Astrocyte (in vitro differentiated cells and primary cell): ENCODE measurements around the gene TMEM161A. TPM values are rescaled to one million over a fixed set of nuclear protein-coding genes. Genes with fewer than 3 reads are reported as not detected.

Experiments
- DNase-seq: peaks from one replicate; pipeline ENCODE4 v3.0.0-alpha.2; 2010; ENCODE audit warnings: low read depth
- FAIRE-seq: peaks from 2 replicates; lab custom pipeline; 2011; peaks lifted over from hg19 to GRCh38; lab: Jason Lieb, UNC
- H2AFZ ChIP-seq: 2 replicates; pipeline ENCODE4 v1.6.0; 2012; ENCODE audit warnings: low read depth, low read length, inconsistent platforms
- H3K27ac ChIP-seq: 2 replicates; pipeline ENCODE4 v1.5.1; 2011; ENCODE audit warnings: low read depth, low read length, inconsistent platforms
- H3K27me3 ChIP-seq: 2 replicates; pipeline ENCODE4 v1.6.0; 2011; ENCODE audit warnings: low read length, inconsistent platforms; ENCODE audit not compliant: insufficient read depth
- H3K36me3 ChIP-seq: 2 replicates; pipeline ENCODE4 v1.5.1; 2011; ENCODE audit warnings: low read length, inconsistent platforms; ENCODE audit not compliant: insufficient read depth
- H3K4me1 ChIP-seq: 2 replicates; pipeline ENCODE4 v1.5.1; 2011; ENCODE audit warnings: low read length, inconsistent platforms; ENCODE audit not compliant: insufficient read depth
- H3K4me2 ChIP-seq: 2 replicates; pipeline ENCODE4 v1.6.0; 2012; ENCODE audit warnings: low read length, inconsistent platforms
- H3K4me3 ChIP-seq: 2 replicates; pipeline ENCODE4 v1.5.1; 2011; ENCODE audit warnings: low read depth, mild to moderate bottlenecking, low read length, inconsistent platforms; ENCODE audit not compliant: insufficient read depth
- H3K79me2 ChIP-seq: 2 replicates; pipeline ENCODE4 v1.6.0; 2012; ENCODE audit warnings: mild to moderate bottlenecking, low read length, inconsistent platforms; ENCODE audit not compliant: insufficient read depth
- H3K9ac ChIP-seq: 2 replicates; pipeline ENCODE4 v1.6.0; 2012; ENCODE audit warnings: mild to moderate bottlenecking, low read length, inconsistent platforms
- H3K9me3 ChIP-seq: 2 replicates; pipeline ENCODE4 v1.5.1; 2012; ENCODE audit warnings: low read depth, mild to moderate bottlenecking, low read length, inconsistent platforms; ENCODE audit not compliant: insufficient read depth
- H4K20me1 ChIP-seq: 2 replicates; pipeline ENCODE4 v1.6.0; 2012; ENCODE audit warnings: low read length, inconsistent platforms; ENCODE audit not compliant: insufficient read depth
- H3K27ac Mint-ChIP-seq: one replicate; pipeline ENCODE4 v1.8.0; 2021; ENCODE audit warnings: mild to moderate bottlenecking, mixed read lengths; ENCODE audit not compliant: unreplicated experiment
- H3K27me3 Mint-ChIP-seq: one replicate; pipeline ENCODE4 v1.8.0; 2021; ENCODE audit warnings: low read depth, mixed read lengths; ENCODE audit not compliant: unreplicated experiment
- H3K36me3 Mint-ChIP-seq: one replicate; pipeline ENCODE4 v1.8.0; 2021; ENCODE audit warnings: low read depth, mixed read lengths; ENCODE audit not compliant: unreplicated experiment
- H3K4me1 Mint-ChIP-seq: one replicate; pipeline ENCODE4 v1.8.0; 2021; ENCODE audit warnings: low read depth, mixed read lengths; ENCODE audit not compliant: unreplicated experiment
- H3K4me3 Mint-ChIP-seq: one replicate; pipeline ENCODE4 v1.8.0; 2021; ENCODE audit warnings: mild to moderate bottlenecking, moderate library complexity, mixed read lengths; ENCODE audit not compliant: unreplicated experiment
- H3K9me3 Mint-ChIP-seq: one replicate; pipeline ENCODE4 v1.8.0; 2021; ENCODE audit warnings: mild to moderate bottlenecking, mixed read lengths; ENCODE audit not compliant: unreplicated experiment
- CTCF ChIP-seq: IDR thresholded peaks from 2 replicates; pipeline ENCODE4 v1.5.1; 2011; ENCODE audit warnings: low read depth, mild to moderate bottlenecking, inconsistent platforms, low read length, moderate library complexity; ENCODE audit not compliant: insufficient read depth
- EZH2 ChIP-seq: IDR thresholded peaks from 2 replicates; pipeline ENCODE4 v1.6.1; 2012; ENCODE audit warnings: mild to moderate bottlenecking, low read length, inconsistent platforms; ENCODE audit not compliant: insufficient read depth
- total RNA-seq: library from RNA; stranded (reverse); gene quantifications from 2 replicates; pipeline ENCODE4 v1.2.1, GENCODE V29; 2021

Gene TMEM161A
- total RNA-seq, 1 donor from 2014 or later, result 27.2 TPM

DNA sequence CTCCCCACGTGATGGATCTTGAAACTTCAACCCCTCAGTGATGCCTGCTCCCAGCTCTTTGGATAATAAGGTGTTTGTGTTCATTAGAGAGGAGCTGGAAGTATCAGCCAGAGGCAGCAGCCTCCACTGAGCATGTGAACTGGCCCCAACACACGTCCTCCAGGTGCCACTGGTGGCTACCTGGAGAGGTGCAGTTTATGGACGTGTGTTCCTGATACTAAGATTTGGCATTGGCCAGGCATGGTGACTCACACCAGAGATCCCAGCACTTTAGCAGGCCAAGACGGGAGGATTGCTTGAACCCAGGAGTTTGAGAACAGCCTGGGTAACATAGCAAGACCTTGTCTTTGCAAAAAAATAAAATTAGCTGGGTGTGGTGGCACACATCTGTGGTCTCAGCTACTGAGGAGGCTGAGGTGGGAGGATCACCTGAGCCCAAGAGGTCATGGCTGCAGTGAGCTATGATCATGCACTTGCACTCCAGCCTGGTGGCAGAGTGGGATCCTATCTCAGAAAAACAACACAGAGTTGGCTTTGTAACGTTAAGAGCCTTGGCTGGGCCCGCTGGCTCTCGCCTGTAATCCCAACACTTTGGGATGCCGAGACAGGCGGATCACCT lies 40.1 kb downstream of the TMEM161A start:
- no peak overlapping the region for H3K4me3 Mint-ChIP-seq
- Histone ChIP-seq H4K20me1 (peaks cover 6% of the 10 kb centered on the region), H3K79me2 (no peaks in the 10 kb centered on the region), H3K36me3 (no peaks in the 10 kb centered on the region), H3K9me3 (no peaks in the 10 kb centered on the region), H3K27me3 (no peaks in the 10 kb centered on the region), H3K4me2 (no peak overlapping the region), H3K4me3 (no peak overlapping the region), H3K27ac (no peak overlapping the region), H3K9ac (no peak overlapping the region), H2AFZ (no peak overlapping the region), H3K4me1 (no peaks in the 10 kb centered on the region)
- no peaks in the 10 kb centered on the region for H3K9me3 Mint-ChIP-seq
- no peaks in the 10 kb centered on the region for H3K27me3 Mint-ChIP-seq
- no peak overlapping the region for H3K27ac Mint-ChIP-seq
- DNase-seq, result no peak
- H3K4me1 Mint-ChIP-seq, result peaks cover 3% of the 10 kb centered on the region
- peaks cover 10% of the 10 kb centered on the region for H3K36me3 Mint-ChIP-seq
- TF ChIP-seq EZH2, result no peak
- TF ChIP-seq CTCF, result no peak
- FAIRE-seq, result no peak

DNA sequence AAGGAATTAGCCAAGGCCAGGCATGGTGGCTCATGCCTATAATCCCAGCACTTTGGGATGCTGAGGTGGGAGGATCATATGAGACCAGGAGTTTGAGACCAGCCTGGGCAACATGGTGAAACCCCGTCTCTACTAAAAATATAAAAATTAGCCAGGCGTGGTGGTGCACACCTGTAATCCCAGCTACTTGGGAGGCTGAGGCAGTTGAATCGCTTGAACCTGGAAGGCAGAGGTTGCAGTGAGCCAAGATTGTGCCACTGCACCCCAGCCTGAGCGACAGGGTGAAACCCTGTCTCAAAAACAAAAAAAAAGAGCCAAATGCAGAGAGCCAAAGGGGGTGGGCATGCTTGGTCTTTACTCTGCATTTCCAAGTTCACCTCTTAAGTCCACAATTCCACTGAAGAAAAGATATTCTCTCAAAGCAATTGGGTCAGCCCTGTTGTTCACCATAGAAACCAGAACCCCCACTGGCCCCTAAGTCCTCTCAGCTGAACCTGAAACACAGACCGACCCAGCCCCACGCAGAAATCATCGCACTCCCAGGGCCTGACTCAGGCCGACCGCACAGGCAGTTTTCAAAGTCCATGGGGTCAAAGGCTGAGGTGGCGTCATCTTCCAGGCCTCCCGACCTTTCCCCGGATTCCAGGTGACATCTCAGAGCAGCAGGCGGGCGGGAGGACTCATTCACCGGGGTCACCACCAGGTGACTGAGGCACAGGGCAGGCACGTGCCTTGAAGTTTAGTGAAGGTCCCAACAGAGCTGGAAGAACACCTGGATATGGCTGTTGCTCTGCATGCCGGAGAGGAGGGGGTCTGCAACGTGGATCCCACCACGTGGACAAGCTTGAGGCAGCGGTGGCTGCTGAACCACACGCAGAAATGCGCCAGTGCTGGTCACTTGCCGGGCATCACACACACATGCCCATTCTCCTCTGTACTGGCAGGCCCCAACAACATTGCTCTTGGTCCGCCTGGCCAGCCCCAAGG lies 41.3 kb downstream of the TMEM161A start:
- TF ChIP-seq EZH2 (no peak), CTCF (no peak)
- H3K27me3 Mint-ChIP-seq, result no peaks in the 10 kb centered on the region
- no peaks in the 10 kb centered on the region for H3K9me3 Mint-ChIP-seq
- Histone ChIP-seq H3K9ac (no peak overlapping the region), H3K79me2 (no peaks in the 10 kb centered on the region), H3K27me3 (no peaks in the 10 kb centered on the region), H3K9me3 (no peaks in the 10 kb centered on the region), H4K20me1 (peaks cover 12% of the 10 kb centered on the region), H3K36me3 (no peaks in the 10 kb centered on the region), H3K27ac (no peak overlapping the region), H3K4me3 (no peak overlapping the region), H2AFZ (no peak overlapping the region), H3K4me2 (no peak overlapping the region), H3K4me1 (no peaks in the 10 kb centered on the region)
- H3K4me3 Mint-ChIP-seq, result no peak overlapping the region
- peaks cover 3% of the 10 kb centered on the region for H3K4me1 Mint-ChIP-seq
- DNase-seq, result no peak
- no peak for FAIRE-seq
- H3K36me3 Mint-ChIP-seq, result peaks cover 10% of the 10 kb centered on the region
- H3K27ac Mint-ChIP-seq, result no peak overlapping the region
